MCF 10A (cell line): Measurements from ENCODE around the gene NECTIN2. TPM values are rescaled to one million over a fixed set of nuclear protein-coding genes. Genes with fewer than 3 reads are reported as not detected.

ENCODE experiments used
- BruUV-seq: library from RNA; stranded (reverse); fragments of 400-500 nt; replicated peaks from 2 replicates; lab custom pipeline; 2021; lab: Mats Ljungman, UMichigan
- CTCF ChIA-PET: fragments of 300-600 bp; sonication (Branson Sonifier 250); formaldehyde crosslinking; extraction: SDS; loops from one replicate; lab custom pipeline; 2021; ENCODE audit warnings: antibody characterized with exemption, inconsistent platforms; lab: Yijun Ruan, JAX
- POLR2A ChIA-PET: fragments of 300-600, 350-650 bp; sonication (Branson Sonifier 250); formaldehyde crosslinking; extraction: SDS; loops from one replicate; lab custom pipeline; 2020; ENCODE audit warnings: antibody characterized with exemption, inconsistent platforms; lab: Yijun Ruan, JAX
- DNase-seq: peaks from one replicate; pipeline ENCODE4 v3.0.0-alpha.2; 2018; ENCODE audit not compliant: unreplicated experiment
- H3K27ac Mint-ChIP-seq: one replicate; pipeline ENCODE4 v1.8.0; 2022; ENCODE audit warnings: mild to moderate bottlenecking, low read depth, mixed read lengths; ENCODE audit not compliant: unreplicated experiment
- H3K27me3 Mint-ChIP-seq: one replicate; pipeline ENCODE4 v1.8.0; 2022; ENCODE audit warnings: mixed read lengths; ENCODE audit not compliant: insufficient read depth, unreplicated experiment
- H3K36me3 Mint-ChIP-seq: one replicate; pipeline ENCODE4 v1.8.0; 2022; ENCODE audit warnings: mild to moderate bottlenecking, moderate library complexity, mixed read lengths; ENCODE audit not compliant: insufficient read depth, unreplicated experiment
- H3K4me1 Mint-ChIP-seq: one replicate; pipeline ENCODE4 v1.8.0; 2022; ENCODE audit warnings: mixed read lengths; ENCODE audit not compliant: insufficient read depth, unreplicated experiment
- H3K4me3 Mint-ChIP-seq: one replicate; pipeline ENCODE4 v1.8.0; 2022; ENCODE audit warnings: mild to moderate bottlenecking, moderate library complexity, mixed read lengths; ENCODE audit not compliant: unreplicated experiment
- H3K9me3 Mint-ChIP-seq: one replicate; pipeline ENCODE4 v1.8.0; 2022; ENCODE audit warnings: mixed read lengths; ENCODE audit not compliant: unreplicated experiment
- intact Hi-C: fragments of 100-400 bp; cut with micrococcal nuclease; formaldehyde crosslinking; loops from 2 replicates; pipeline ENCODE4 v1.14.1; 2022
- total RNA-seq: library from RNA; stranded (reverse); gene quantifications from 2 replicates; pipeline ENCODE4 v1.2.3, GENCODE V29; 2022
- TF ChIP-seq, protein P1 (sequence below): fragments of 200-600 bp; IDR thresholded peaks from one replicate; pipeline ENCODE4 v1.8.0; 2022; ENCODE audit warnings: antibody characterized with exemption, mild to moderate bottlenecking; ENCODE audit not compliant: unreplicated experiment

NECTIN2 gene
- total RNA-seq, 1 experiment from 2014 or later = 46.5 TPM

DNA sequence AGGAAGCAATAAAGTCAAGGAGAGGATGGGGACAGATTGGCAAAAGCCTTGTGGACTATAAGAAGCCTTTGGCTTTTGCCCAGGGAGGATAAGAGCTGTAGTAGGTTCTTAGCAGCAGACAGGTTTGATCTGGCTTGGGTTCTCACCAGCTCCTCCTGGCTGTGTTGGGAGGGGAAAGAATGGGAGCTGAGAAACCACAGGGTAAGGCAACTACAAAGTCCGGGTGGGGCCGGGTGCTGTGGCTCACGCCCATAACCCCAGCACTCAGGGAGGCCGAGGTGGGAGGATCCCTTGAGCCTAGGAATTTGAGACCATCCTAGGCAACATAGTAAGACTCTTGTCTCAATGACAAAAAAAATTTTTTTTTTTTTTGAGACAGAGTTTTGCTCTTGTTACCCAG is 20.6 kb downstream of the NECTIN2 start:
- no peak for DNase-seq
- intact Hi-C loops = no loop called here
- TF ChIP-seq, protein P1, sequence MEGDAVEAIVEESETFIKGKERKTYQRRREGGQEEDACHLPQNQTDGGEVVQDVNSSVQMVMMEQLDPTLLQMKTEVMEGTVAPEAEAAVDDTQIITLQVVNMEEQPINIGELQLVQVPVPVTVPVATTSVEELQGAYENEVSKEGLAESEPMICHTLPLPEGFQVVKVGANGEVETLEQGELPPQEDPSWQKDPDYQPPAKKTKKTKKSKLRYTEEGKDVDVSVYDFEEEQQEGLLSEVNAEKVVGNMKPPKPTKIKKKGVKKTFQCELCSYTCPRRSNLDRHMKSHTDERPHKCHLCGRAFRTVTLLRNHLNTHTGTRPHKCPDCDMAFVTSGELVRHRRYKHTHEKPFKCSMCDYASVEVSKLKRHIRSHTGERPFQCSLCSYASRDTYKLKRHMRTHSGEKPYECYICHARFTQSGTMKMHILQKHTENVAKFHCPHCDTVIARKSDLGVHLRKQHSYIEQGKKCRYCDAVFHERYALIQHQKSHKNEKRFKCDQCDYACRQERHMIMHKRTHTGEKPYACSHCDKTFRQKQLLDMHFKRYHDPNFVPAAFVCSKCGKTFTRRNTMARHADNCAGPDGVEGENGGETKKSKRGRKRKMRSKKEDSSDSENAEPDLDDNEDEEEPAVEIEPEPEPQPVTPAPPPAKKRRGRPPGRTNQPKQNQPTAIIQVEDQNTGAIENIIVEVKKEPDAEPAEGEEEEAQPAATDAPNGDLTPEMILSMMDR = no peak
- H3K9me3 Mint-ChIP-seq = no peaks in the 10 kb centered on the region
- H3K27ac Mint-ChIP-seq = no peak overlapping the region
- peaks cover 17% of the 10 kb centered on the region for H3K4me1 Mint-ChIP-seq
- H3K36me3 Mint-ChIP-seq = peaks cover 5% of the 10 kb centered on the region
- ChIA-PET POLR2A (interaction anchor here (0.7 to 1.0 kb wide), 2 partner anchors 10 to 19 kb away, joined by 4 read pairs; no protein-coding TSS in a partner anchor), CTCF (interaction anchor here (0.6 kb wide), 1 partner anchor 133 kb away, joined by 3 read pairs; no protein-coding TSS in a partner anchor)
- no peak overlapping the region for H3K4me3 Mint-ChIP-seq
- BruUV-seq = no TSS peak
- H3K27me3 Mint-ChIP-seq = no peaks in the 10 kb centered on the region

DNA sequence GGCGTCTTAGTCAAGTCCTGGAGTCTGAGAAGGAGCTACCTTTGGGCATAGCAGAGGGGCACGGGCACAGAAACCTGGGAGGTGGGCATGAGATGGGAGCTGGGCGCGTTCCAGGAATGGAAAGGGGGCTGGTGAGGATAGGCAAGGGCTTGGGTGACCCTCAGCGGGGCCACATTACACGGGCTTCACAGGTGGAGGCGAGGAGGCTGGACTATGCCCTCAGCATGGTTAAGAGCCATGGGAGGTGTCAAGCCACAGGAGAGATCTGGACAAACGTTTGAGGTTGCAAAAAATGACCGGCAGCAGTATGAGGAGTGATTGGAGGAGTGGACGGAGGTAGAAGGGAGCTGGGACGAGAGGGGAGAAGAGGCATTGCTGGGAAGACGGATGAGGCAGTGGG is 21.5 kb downstream of the NECTIN2 start:
- POLR2A ChIA-PET = interaction anchor here (0.7 to 1.0 kb wide), 2 partner anchors 10 to 20 kb away, joined by 4 read pairs; no protein-coding TSS in a partner anchor
- H3K27ac Mint-ChIP-seq = no peak overlapping the region

DNA sequence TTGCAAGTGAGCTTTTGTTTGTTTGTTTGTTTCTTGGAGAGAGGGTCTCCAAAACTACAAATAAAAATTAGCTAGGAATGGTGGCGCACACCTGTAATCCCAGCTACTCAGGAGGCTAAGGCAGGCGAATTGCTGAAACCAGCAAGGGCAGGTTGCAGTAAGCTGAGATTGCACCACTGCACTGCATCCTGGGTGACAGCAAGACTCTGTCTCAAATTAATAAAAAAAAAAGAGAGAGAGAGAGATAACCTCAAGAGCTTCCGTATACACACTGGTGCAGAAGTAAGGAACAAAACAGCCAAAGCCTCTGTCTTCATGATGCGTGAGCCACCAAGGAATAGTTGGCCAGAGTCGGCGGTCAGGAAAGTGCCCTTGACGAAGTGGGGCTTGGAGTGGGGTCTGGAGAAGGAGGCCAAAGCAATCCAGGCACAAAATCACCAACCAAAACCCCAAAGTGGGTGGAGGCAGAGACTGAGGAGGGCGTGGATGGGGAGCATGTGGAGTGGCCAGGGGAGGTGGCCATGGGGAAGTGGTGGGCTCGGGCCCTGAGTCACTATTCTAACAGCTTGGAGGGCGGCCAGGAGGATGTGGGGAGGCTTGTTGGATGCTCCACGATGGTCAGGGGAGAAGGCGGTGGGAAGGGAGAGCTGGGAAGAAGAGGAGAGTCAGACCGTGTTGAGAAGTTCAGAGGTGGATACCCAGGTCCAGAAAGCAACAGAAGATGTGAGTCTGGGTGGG is 23.8 kb downstream of the NECTIN2 start:
- peaks cover 17% of the 10 kb centered on the region for H3K36me3 Mint-ChIP-seq
- ChIA-PET CTCF (interaction anchor here (0.5 to 0.7 kb wide), 2 partner anchors 99 to 565 kb away, joined by 3 read pairs; partner anchors contain the start of gene ZNF235), POLR2A (interaction anchor here (0.7 kb wide), 1 partner anchor 21 kb away, joined by 3 read pairs; the partner anchor contains the start of gene TOMM40)
- H3K4me1 Mint-ChIP-seq = peaks cover 17% of the 10 kb centered on the region
- TF ChIP-seq, protein P1 = no peak
- no peak for DNase-seq
- no peak overlapping the region for H3K4me3 Mint-ChIP-seq
- BruUV-seq = no TSS peak
- H3K27me3 Mint-ChIP-seq = no peaks in the 10 kb centered on the region
- intact Hi-C loops = no loop called here
- H3K27ac Mint-ChIP-seq = no peak overlapping the region
- no peaks in the 10 kb centered on the region for H3K9me3 Mint-ChIP-seq

More for the DNA sequence above, 21.5 kb downstream of the NECTIN2 start:
- no peaks in the 10 kb centered on the region for H3K9me3 Mint-ChIP-seq
- peaks cover 17% of the 10 kb centered on the region for H3K4me1 Mint-ChIP-seq
- CTCF ChIA-PET = no interaction called here
- BruUV-seq = no TSS peak
- H3K36me3 Mint-ChIP-seq = peaks cover 5% of the 10 kb centered on the region
- intact Hi-C loops = no loop called here
- TF ChIP-seq, protein P1 = no peak
- DNase-seq = no peak
- no peak overlapping the region for H3K4me3 Mint-ChIP-seq
- H3K27me3 Mint-ChIP-seq = no peaks in the 10 kb centered on the region

DNA sequence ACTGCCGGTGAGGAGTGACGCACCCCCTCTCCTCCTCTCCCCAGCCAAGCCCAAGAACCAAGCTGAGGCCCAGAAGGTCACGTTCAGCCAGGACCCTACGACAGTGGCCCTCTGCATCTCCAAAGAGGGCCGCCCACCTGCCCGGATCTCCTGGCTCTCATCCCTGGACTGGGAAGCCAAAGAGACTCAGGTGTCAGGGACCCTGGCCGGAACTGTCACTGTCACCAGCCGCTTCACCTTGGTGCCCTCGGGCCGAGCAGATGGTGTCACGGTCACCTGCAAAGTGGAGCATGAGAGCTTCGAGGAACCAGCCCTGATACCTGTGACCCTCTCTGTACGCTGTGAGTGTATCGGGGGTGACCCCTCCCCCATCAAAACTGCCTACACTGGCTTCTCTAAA is 25.7 kb downstream of the NECTIN2 start:
- H3K4me3 Mint-ChIP-seq = no peak overlapping the region
- ChIA-PET CTCF (interaction anchor here (0.6 kb wide), 3 partner anchors 48 to 699 kb away, joined by 3 to 5 read pairs (median 5); no protein-coding TSS in a partner anchor), POLR2A (no interaction called here)
- peaks cover 32% of the 10 kb centered on the region for H3K36me3 Mint-ChIP-seq
- intact Hi-C loops = no loop called here
- TF ChIP-seq, protein P1 = no peak
- no peak for DNase-seq
- H3K27ac Mint-ChIP-seq = no peak overlapping the region
- H3K9me3 Mint-ChIP-seq = no peaks in the 10 kb centered on the region
- no TSS peak for BruUV-seq
- no peaks in the 10 kb centered on the region for H3K27me3 Mint-ChIP-seq
- H3K4me1 Mint-ChIP-seq = peaks cover 12% of the 10 kb centered on the region
